HFF-Myc (cell line): Measurements from ENCODE around the gene DNAH9.

Experiments used
- DNase-seq: peaks from one replicate; pipeline ENCODE4 v3.0.0-alpha.2; 2011; ENCODE audit warnings: low read depth; ENCODE audit errors: extremely low read depth
- H3K4me3 ChIP-seq: replicated peaks from 2 replicates; pipeline ENCODE4 v1.5.1; 2011; ENCODE audit warnings: low read depth, mild to moderate bottlenecking, control low read depth, low read length
- TF ChIP-seq, protein P1 (sequence below): IDR thresholded peaks from 2 replicates; pipeline ENCODE4 v1.5.1; 2012; ENCODE audit warnings: mild to moderate bottlenecking, low read depth, low read length, control low read depth; ENCODE audit errors: missing control alignments

DNAH9 gene

DNA sequence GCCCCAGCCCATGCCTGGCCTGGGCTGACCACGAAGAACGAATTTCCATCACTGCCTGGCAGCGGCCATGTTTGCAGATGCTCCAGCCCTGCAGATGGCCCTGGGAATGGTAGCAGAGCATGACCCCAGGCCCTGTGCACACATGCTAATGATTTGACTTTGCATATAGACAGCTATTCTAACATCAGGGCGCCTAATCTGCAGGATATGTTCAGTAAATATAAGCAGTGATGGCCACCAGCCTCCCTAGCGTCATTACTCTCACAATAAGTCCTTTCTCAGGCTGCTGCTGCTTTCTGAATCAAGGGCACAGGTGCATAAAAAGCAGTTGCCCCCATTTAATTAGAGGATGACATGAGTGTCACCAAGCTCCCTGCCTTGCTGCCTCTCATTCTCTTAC lies 24.2 kb downstream of the DNAH9 start:
- no peak overlapping the region for H3K4me3 ChIP-seq
- TF ChIP-seq, protein P1, sequence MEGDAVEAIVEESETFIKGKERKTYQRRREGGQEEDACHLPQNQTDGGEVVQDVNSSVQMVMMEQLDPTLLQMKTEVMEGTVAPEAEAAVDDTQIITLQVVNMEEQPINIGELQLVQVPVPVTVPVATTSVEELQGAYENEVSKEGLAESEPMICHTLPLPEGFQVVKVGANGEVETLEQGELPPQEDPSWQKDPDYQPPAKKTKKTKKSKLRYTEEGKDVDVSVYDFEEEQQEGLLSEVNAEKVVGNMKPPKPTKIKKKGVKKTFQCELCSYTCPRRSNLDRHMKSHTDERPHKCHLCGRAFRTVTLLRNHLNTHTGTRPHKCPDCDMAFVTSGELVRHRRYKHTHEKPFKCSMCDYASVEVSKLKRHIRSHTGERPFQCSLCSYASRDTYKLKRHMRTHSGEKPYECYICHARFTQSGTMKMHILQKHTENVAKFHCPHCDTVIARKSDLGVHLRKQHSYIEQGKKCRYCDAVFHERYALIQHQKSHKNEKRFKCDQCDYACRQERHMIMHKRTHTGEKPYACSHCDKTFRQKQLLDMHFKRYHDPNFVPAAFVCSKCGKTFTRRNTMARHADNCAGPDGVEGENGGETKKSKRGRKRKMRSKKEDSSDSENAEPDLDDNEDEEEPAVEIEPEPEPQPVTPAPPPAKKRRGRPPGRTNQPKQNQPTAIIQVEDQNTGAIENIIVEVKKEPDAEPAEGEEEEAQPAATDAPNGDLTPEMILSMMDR = no peak
- no peak for DNase-seq

DNA sequence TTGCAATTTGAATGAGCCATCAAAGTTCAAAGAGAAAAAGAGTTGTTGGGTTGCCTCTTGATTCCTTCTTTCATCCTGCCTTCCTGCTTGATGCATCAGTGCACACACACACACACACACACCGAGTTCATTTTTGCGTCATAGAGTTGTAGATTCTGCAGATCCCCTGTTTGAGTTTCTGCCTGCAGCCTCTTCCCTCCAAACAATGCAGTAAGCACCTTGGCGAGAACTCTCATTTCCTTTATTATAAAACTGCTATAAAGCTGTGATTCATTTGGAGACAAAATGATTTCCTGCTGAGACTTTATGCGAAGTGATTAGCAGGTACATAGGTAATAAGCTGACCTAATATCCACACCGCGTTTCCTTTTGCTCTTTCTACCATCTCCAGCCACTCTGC lies 26.7 kb downstream of the DNAH9 start:
- H3K4me3 ChIP-seq = no peak overlapping the region
- TF ChIP-seq, protein P1 = no peak
- DNase-seq = no peak

DNA sequence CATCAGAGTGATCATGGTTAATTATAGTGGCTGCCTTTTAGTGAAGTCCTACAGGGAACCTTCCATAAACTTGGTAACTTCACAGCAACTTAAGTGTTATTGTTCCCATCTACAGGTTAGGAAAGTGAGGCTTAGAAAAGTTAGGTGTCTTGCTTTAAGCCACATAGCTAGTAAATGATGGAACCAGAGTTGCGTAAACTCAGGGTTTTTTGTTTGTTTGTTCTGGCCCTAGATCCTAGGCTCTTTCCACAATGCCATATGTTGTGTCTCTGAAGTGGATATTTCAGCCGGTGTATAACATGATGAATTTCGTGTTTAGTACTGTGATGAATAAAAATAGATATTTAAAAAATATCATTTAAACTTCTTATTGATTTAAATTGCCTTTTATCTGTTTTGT lies 27.6 kb downstream of the DNAH9 start:
- no peak overlapping the region for H3K4me3 ChIP-seq
- TF ChIP-seq, protein P1 = no peak
- no peak for DNase-seq

DNA sequence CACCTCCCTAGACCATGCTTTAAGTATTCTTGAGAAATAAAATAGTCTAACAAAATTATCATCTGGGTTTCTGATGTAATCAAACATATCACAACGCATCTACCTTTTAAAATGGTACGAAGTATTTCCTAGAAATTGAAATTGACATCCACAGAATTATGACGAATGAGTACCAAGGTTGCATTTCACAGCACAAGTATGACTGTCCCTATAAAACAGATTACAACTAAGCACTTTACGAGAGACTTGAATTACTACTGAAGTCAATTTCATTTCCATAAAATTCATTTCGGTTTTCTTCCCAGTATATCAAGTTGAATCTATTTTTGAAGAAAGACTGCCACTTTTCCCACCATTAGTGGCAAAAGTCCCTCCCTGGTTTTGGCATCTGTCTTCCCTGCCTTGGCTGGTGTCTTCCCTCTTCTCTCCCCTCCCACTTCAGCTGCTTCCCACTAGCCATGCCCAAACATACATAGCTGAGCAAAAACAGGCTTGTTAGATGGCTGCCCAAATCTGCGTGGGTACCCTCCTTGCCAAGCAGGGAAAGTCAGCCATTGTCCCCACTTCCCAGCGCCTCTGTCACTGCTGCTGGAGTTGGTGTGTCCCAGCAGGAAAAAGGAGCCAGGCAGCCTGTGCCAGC lies 29.2 kb downstream of the DNAH9 start:
- TF ChIP-seq, protein P1 = no peak
- no peak overlapping the region for H3K4me3 ChIP-seq
- DNase-seq = no peak

DNA sequence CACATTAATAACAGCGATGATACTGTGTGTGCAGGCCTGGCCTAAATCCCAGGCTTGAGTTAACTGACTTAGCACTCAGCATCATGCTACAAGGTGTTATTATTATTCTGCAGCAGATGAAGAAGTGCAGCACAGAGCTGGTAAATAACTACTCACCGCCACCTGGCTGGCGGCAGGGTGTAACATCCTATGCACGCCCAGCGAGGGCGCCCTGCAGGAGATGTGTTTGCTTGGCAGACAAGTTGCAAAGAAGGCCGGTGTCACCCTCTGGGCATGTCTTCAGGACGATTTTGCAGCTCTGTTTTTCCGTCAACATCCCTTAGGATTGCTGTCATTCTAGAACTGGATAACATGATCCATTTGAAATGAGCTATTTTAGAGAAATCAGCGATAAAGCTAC lies 30.1 kb downstream of the DNAH9 start:
- DNase-seq = no peak
- no peak overlapping the region for H3K4me3 ChIP-seq
- TF ChIP-seq, protein P1 = no peak

DNA sequence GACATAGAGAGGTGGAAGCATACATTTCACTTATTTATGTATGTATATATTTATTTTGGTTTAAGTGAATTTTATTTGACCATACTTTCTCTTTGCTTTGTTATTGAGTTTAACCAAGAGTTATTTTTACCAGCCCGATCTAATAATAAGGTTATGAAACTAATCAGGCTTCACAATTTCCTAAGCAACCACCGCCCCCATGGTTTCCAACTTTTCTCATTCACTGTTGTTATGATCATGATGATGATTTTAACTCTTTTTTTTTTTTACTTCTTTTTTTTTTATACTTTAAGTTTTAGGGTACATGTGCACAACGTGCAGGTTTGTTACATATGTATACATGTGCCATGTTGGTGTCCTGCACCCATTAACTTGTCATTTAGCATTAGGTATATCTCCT lies 30.6 kb downstream of the DNAH9 start:
- DNase-seq = no peak
- H3K4me3 ChIP-seq = no peak overlapping the region
- TF ChIP-seq, protein P1 = no peak

DNA sequence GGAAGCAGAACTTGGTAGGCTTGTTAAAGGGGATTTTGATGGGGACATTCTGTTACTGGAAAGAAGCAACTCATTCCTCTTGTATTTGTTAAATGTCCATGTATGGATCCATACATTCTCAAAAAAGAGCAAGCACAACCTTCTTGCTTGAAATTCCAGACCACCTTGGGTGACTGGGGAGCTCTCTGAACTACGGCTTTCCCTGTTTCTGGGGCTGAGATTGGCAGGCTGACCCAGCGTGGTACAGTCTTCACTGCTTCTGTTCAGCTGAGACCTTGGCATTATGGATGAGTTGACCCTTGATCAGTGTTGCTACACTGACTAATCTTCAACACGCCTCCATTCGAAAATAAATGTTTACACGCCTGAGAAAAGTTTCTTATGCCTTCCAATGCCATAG lies 38.5 kb downstream of the DNAH9 start:
- TF ChIP-seq, protein P1 = no peak
- H3K4me3 ChIP-seq = no peak overlapping the region
- DNase-seq = no peak
